ENCODE measurements around the gene PARD3B.

PARD3B gene

GRCh38 chr2:205189301-205189700 lies 644.0 kb downstream of the PARD3B start:
- POLR2A ChIA-PET (ENCODE audit: low non-redundant PET), result no interaction called here
- H3K27ac ChIP-seq, result no peak overlapping the region
- no peak for TF ChIP-seq CTCF (conservative IDR thresholded peaks at IDR 0.05; ENCODE audit: low read depth)

GRCh38 chr2:205190528-205190927 lies 645.3 kb downstream of the PARD3B start:
- no peak for DNase-seq (ENCODE audit: low spot score)
- no peak overlapping the region for H3K27ac ChIP-seq
- CTCF ChIA-PET, result no interaction called here
- POLR2A ChIA-PET (ENCODE audit: low non-redundant PET), result no interaction called here
- TF ChIP-seq CTCF (conservative IDR thresholded peaks at IDR 0.05; ENCODE audit: low read depth), result no peak

More at GRCh38 chr2:205189301-205189700, 644.0 kb downstream of the PARD3B start:
- CTCF ChIA-PET, result no interaction called here
- no peak for DNase-seq (ENCODE audit: low spot score)

GRCh38 chr2:205193125-205193835 lies 648.0 kb downstream of the PARD3B start:
- DNase-seq (ENCODE audit: low spot score), result no peak
- CTCF ChIA-PET, result no interaction called here
- TF ChIP-seq CTCF (conservative IDR thresholded peaks at IDR 0.05; ENCODE audit: low read depth), result no peak
- H3K27ac ChIP-seq, result no peak overlapping the region
- POLR2A ChIA-PET (ENCODE audit: low non-redundant PET), result no interaction called here

- ChIA-PET CTCF (no interaction called here), POLR2A (ENCODE audit: low non-redundant PET) (no interaction called here)
Observed at GRCh38 chr2:205193836-205194228, 648.6 kb downstream of the PARD3B start.

GRCh38 chr2:205197468-205198139 lies 652.3 kb downstream of the PARD3B start:
- CTCF ChIA-PET, result no interaction called here
- POLR2A ChIA-PET (ENCODE audit: low non-redundant PET), result no interaction called here
- no peak for TF ChIP-seq CTCF (conservative IDR thresholded peaks at IDR 0.05; ENCODE audit: low read depth)
- DNase-seq (ENCODE audit: low spot score), result no peak
- H3K27ac ChIP-seq, result no peak overlapping the region

More at GRCh38 chr2:205193836-205194228, 648.6 kb downstream of the PARD3B start:
- H3K27ac ChIP-seq, result no peak overlapping the region
- DNase-seq (ENCODE audit: low spot score), result no peak
- no peak for TF ChIP-seq CTCF (conservative IDR thresholded peaks at IDR 0.05; ENCODE audit: low read depth)

- no peak overlapping the region for H3K27ac ChIP-seq
- CTCF ChIA-PET, result interaction anchor here (1.2 kb wide), 1 partner anchor 790 kb away, joined by 3 read pairs; no protein-coding TSS in a partner anchor
- no peak for TF ChIP-seq CTCF (conservative IDR thresholded peaks at IDR 0.05; ENCODE audit: low read depth)
- POLR2A ChIA-PET (ENCODE audit: low non-redundant PET), result no interaction called here
- DNase-seq (ENCODE audit: low spot score), result no peak
Observed at GRCh38 chr2:205198140-205198525, 652.9 kb downstream of the PARD3B start.

Data from RWPE1 (cell line).